Endothelial cell of umbilical vein (primary cell): ENCODE results near the gene KRTAP10-12. TPM values are rescaled to one million over a fixed set of nuclear protein-coding genes. Genes with fewer than 3 reads are reported as not detected.

ENCODE experiments used
- BruUV-seq: library from RNA; stranded (reverse); fragments of 400-500 nt; replicated peaks from 2 replicates; lab custom pipeline; 2021; lab: Mats Ljungman, UMichigan
- CTCF ChIA-PET: fragments of 300-600, 350-600 bp; sonication (Branson Sonifier 250); formaldehyde crosslinking; loops from one replicate; lab custom pipeline; 2021; ENCODE audit warnings: antibody characterized with exemption, inconsistent platforms; lab: Charles Lee
- POLR2A ChIA-PET: fragments of 300-600, 350-600 bp; sonication (Branson Sonifier 250); formaldehyde crosslinking; loops from one replicate; lab custom pipeline; 2021; ENCODE audit warnings: antibody characterized with exemption, inconsistent platforms; lab: Charles Lee
- DNase-seq: peaks from one replicate; pipeline ENCODE4 v3.0.0-alpha.2; 2011; ENCODE audit warnings: low read depth, low spot score
- FAIRE-seq: peaks from 2 replicates; lab custom pipeline; 2011; peaks lifted over from hg19 to GRCh38; lab: Jason Lieb, UNC
- H2AFZ ChIP-seq: 2 replicates; pipeline ENCODE4 v1.6.0; 2012; ENCODE audit warnings: low read depth, low read length, control low read depth, inconsistent platforms
- H3K27ac ChIP-seq: 2 replicates; pipeline ENCODE4 v1.5.1; 2011; ENCODE audit warnings: low read depth, mild to moderate bottlenecking, control low read depth, low read length, moderate library complexity; ENCODE audit not compliant: insufficient read depth
- H3K27me3 ChIP-seq, 2 experiments: 2 replicates each; pipeline versions ENCODE4 v1.6.0 to v1.6.1; 2011; ENCODE audit warnings: low read length in 2 of 2, mixed read lengths in 1 of 2; ENCODE audit not compliant: control insufficient read depth in 2 of 2, insufficient read depth in 2 of 2
- H3K36me3 ChIP-seq, 2 experiments: 2 replicates in 1 of 2; 3 replicates in 1 of 2; pipeline ENCODE4 v1.5.1; 2011; ENCODE audit warnings: low read length in 2 of 2, mild to moderate bottlenecking in 1 of 2, moderate library complexity in 1 of 2; ENCODE audit not compliant: control insufficient read depth in 2 of 2, insufficient read depth in 2 of 2; ENCODE audit errors: extremely low read depth in 1 of 2
- H3K4me1 ChIP-seq: 3 replicates; pipeline ENCODE4 v1.5.1; 2011; ENCODE audit warnings: mild to moderate bottlenecking, low read length; ENCODE audit not compliant: control insufficient read depth, insufficient read depth; ENCODE audit errors: extremely low read depth
- H3K4me2 ChIP-seq: 2 replicates; pipeline ENCODE4 v1.6.1; 2011; ENCODE audit warnings: low read length, control low read depth, mixed read lengths; ENCODE audit not compliant: insufficient read depth
- H3K4me3 ChIP-seq, 3 experiments: fragments of 200-600 bp in 1 of 3; sonication (generic), shearing (Covaris generic) in 1 of 3; replicated peaks in 1 of 3; 2 replicates each; pipeline ENCODE4 v1.5.1; 2011 to 2016; ENCODE audit warnings: control low read depth in 3 of 3, low read length in 3 of 3, mild to moderate bottlenecking in 2 of 3, inconsistent platforms in 1 of 3, low read depth in 1 of 3, moderate library complexity in 1 of 3; ENCODE audit not compliant: insufficient read depth in 1 of 3
- H3K79me2 ChIP-seq: 2 replicates; pipeline ENCODE4 v1.6.0; 2012; ENCODE audit warnings: low read length, inconsistent platforms; ENCODE audit not compliant: control insufficient read depth, insufficient read depth
- H3K9ac ChIP-seq: replicated peaks from 2 replicates; pipeline ENCODE3; 2011; ENCODE audit warnings: low read length, control low read depth; ENCODE audit not compliant: insufficient read depth; ENCODE audit errors: extremely low read depth
- H3K9me1 ChIP-seq: replicated peaks from 3 replicates; pipeline ENCODE4 v1.6.0; 2011; ENCODE audit warnings: mild to moderate bottlenecking, low read length; ENCODE audit not compliant: control insufficient read depth, insufficient read depth; ENCODE audit errors: extremely low read depth
- H3K9me3 ChIP-seq: replicated peaks from 2 replicates; pipeline ENCODE4 v1.5.1; 2012; ENCODE audit warnings: low read length, inconsistent platforms; ENCODE audit not compliant: control insufficient read depth, insufficient read depth
- H4K20me1 ChIP-seq: replicated peaks from 2 replicates; pipeline ENCODE3; 2011; ENCODE audit warnings: mild to moderate bottlenecking, low read length; ENCODE audit not compliant: control insufficient read depth, insufficient read depth; ENCODE audit errors: extremely low read depth
- EZH2 ChIP-seq: IDR thresholded peaks from 2 replicates; pipeline ENCODE4 v1.6.1; 2012; ENCODE audit warnings: borderline replicate concordance, low read depth, mild to moderate bottlenecking, moderate library complexity, low read length, inconsistent platforms; ENCODE audit not compliant: severe bottlenecking
- FOS ChIP-seq: IDR thresholded peaks from 2 replicates; pipeline ENCODE4 v1.6.1; 2011; ENCODE audit warnings: mild to moderate bottlenecking, low read length, moderate library complexity, borderline replicate concordance; ENCODE audit not compliant: insufficient read depth
- GATA2 ChIP-seq: IDR thresholded peaks from 2 replicates; pipeline ENCODE4 v1.7.0; 2011; ENCODE audit warnings: low read depth, mild to moderate bottlenecking, moderate library complexity, mixed read lengths, low read length; ENCODE audit not compliant: insufficient read length, insufficient read depth
- JUN ChIP-seq: IDR thresholded peaks from 2 replicates; pipeline ENCODE4 v1.6.1; 2011; ENCODE audit warnings: borderline replicate concordance, low read depth; ENCODE audit not compliant: insufficient read length, insufficient read depth
- MYC ChIP-seq: IDR thresholded peaks from one replicate; pipeline ENCODE4 v1.6.1; 2011; ENCODE audit warnings: mild to moderate bottlenecking, low read depth, low read length
- POLR2A ChIP-seq: IDR thresholded peaks from 2 replicates; pipeline ENCODE4 v1.6.1; 2012; ENCODE audit warnings: low read depth, mild to moderate bottlenecking, control low read depth, low read length
- POLR2AphosphoS5 ChIP-seq: IDR thresholded peaks from 2 replicates; pipeline ENCODE4 v1.6.1; 2012; ENCODE audit warnings: low read depth, mild to moderate bottlenecking, control low read depth, low read length, moderate library complexity; ENCODE audit not compliant: insufficient read depth
- dilution Hi-C: fragments of 300-500 bp; cut with MboI; formaldehyde crosslinking; loops from one replicate; pipeline ENCODE4 v1.15.0; 2019; ENCODE audit warnings: low sequenced_read_pairs; ENCODE audit not compliant: extremely low pct_ligation_motif_present
- intact Hi-C: fragments of 100-400 bp; cut with micrococcal nuclease; formaldehyde crosslinking; loops from one replicate; pipeline ENCODE4 v1.10.0; 2022
- polyA plus RNA-seq, 4 experiments: library from polyadenylated mRNA; depleted of rRNA in 3 of 4; stranded (reverse) in 3 of 4; unstranded in 1 of 4; fragments of >200 nt; gene quantifications; 2 replicates each; pipeline versions ENCODE4 v1.2.1 to v1.2.3, GENCODE V29; 2011 to 2012; ENCODE audit warnings: missing spikeins in 1 of 4
- total RNA-seq: library from RNA; stranded (reverse); gene quantifications from 2 replicates; pipeline ENCODE4 v1.2.3, GENCODE V29; 2021
- TF ChIP-seq, protein P1 (sequence below): IDR thresholded peaks from 2 replicates; pipeline ENCODE4 v1.6.1; 2011; ENCODE audit not compliant: insufficient read depth, insufficient read length
- TF ChIP-seq, protein P2 (sequence below), 2 donors: IDR thresholded peaks; 1 replicate in 1 of 2; 2 replicates in 1 of 2; pipeline ENCODE4 v1.5.1; 2011; ENCODE audit warnings: low read length in 2 of 2, mild to moderate bottlenecking in 2 of 2, moderate library complexity in 2 of 2, control low read depth in 1 of 2, inconsistent platforms in 1 of 2, low read depth in 1 of 2; ENCODE audit not compliant: insufficient read depth in 1 of 2; ENCODE audit errors: extremely low read depth in 1 of 2

Gene KRTAP10-12
- total and polyA plus RNA-seq, 2 donors (not counting 3 experiments of a cell fraction or from before 2014, with no cell fraction given), result not detected

DNA sequence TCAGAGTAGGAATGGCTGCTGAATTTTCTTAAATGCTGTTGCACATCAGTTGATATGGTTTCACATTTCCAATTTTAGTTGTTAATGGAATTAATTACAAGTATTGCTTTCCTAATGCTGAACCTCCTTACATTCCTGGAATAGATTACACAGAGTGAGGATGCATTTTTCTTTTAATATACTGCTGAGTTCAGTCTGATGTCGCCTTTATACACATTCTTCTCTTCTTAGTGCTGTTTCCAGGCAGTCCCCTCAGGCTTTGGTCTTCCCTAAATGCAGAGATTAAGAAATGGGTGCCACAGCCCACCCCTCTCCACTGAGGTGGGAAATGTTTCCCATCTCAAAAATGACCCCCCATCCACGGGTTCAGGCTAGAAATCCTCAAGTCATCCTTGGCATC, 21.1 kb downstream of the KRTAP10-12 start:
- H3K9ac ChIP-seq, result no peak overlapping the region
- dilution Hi-C loops (no loop called here), intact Hi-C loops (no loop called here)
- no peaks in the 10 kb centered on the region for H3K4me1 ChIP-seq
- POLR2A ChIA-PET, result no interaction called here
- TF ChIP-seq EZH2 (no peak), POLR2AphosphoS5 (no peak), JUN (no peak), MYC (no peak), GATA2 (no peak), POLR2A (no peak), FOS (no peak)
- TF ChIP-seq, protein P1, sequence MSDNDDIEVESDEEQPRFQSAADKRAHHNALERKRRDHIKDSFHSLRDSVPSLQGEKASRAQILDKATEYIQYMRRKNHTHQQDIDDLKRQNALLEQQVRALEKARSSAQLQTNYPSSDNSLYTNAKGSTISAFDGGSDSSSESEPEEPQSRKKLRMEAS, result no peak
- TF ChIP-seq, protein P2, sequence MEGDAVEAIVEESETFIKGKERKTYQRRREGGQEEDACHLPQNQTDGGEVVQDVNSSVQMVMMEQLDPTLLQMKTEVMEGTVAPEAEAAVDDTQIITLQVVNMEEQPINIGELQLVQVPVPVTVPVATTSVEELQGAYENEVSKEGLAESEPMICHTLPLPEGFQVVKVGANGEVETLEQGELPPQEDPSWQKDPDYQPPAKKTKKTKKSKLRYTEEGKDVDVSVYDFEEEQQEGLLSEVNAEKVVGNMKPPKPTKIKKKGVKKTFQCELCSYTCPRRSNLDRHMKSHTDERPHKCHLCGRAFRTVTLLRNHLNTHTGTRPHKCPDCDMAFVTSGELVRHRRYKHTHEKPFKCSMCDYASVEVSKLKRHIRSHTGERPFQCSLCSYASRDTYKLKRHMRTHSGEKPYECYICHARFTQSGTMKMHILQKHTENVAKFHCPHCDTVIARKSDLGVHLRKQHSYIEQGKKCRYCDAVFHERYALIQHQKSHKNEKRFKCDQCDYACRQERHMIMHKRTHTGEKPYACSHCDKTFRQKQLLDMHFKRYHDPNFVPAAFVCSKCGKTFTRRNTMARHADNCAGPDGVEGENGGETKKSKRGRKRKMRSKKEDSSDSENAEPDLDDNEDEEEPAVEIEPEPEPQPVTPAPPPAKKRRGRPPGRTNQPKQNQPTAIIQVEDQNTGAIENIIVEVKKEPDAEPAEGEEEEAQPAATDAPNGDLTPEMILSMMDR (IDR thresholded peaks at IDR 0.05; ENCODE audit: extremely low read depth in 1 of 2, insufficient read depth in 1 of 2, low read depth in 1 of 2, low read length in 2 of 2), result no peak
- H3K27me3 ChIP-seq, result peaks cover 46 to 78% of the 10 kb centered on the region in 2 experiments
- no peak for DNase-seq
- no peak overlapping the region for H3K4me3 ChIP-seq
- no peak overlapping the region for H3K27ac ChIP-seq
- no peak overlapping the region for H2AFZ ChIP-seq
- H3K9me3 ChIP-seq, result no peaks in the 10 kb centered on the region
- no peaks in the 10 kb centered on the region for H4K20me1 ChIP-seq
- H3K36me3 ChIP-seq, result no peaks in the 10 kb centered on the region
- CTCF ChIA-PET, result interaction anchor here (1.0 to 1.8 kb wide), 3 partner anchors 22 to 75 kb away, joined by 5 to 6 read pairs (median 5); no protein-coding TSS in a partner anchor
- H3K9me1 ChIP-seq, result no peaks in the 10 kb centered on the region
- no peaks in the 10 kb centered on the region for H3K79me2 ChIP-seq
- no peak for FAIRE-seq
- BruUV-seq, result no TSS peak
- no peak overlapping the region for H3K4me2 ChIP-seq
